HG02610 (cell line): Measurements from ENCODE around the gene TMEM45A.
"Not testable (repeated sequence)": the region's sequence is repeated elsewhere in the genome, so short reads cannot be mapped to it uniquely, and the experiment has no call there.

ENCODE experiments used
- ATAC-seq: cut with Tn5 transposase; IDR thresholded peaks from one replicate; pipeline ENCODE4 v1.9.1; 2021; ENCODE audit warnings: mild to moderate bottlenecking, moderate library complexity; ENCODE audit not compliant: unreplicated experiment

The TMEM45A gene

GRCh38 chr3:100482176-100482575, 10.2 kb upstream of the TMEM45A start:
- ATAC-seq, result no peak

DNA sequence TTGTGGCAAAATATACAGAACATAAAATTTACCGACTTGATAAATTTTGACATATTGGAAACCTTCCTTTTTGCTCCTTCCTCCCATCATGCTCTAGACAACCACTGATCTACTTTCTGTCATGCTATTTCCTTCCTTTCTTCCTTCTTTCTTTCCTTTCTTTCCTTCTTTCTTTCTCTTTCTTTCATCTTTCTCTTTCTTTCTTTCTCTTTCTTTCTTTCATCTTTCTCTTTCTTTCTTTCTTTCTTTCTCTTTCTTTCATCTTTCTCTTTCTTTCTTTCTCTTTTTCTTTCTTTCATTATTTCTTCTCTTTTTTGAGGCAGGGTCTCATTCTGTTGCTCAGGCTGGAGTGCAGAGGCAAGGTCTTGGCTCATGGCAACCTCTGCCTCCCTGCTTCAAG, 8.9 kb upstream of the TMEM45A start:
- no peak for ATAC-seq

DNA sequence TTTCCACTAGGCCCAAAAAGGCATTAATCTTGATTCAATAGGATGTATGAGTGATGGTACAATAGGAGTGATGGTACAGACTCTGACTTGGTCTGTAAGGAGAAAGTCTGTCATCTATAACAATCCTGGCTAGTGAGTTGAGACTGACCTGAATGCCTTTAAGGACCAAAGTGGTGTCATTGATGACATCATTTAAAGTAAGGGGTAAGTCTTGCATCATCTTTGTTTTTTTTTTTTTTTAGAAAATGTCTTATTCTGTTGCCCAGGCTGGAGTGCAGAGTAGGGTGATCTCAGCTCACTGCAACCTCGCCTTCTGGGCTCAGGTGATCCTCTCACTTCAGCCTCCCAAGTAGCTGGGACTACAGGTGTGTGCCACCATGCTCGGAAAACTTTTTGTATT, 5.6 kb upstream of the TMEM45A start:
- ATAC-seq, result no peak

DNA sequence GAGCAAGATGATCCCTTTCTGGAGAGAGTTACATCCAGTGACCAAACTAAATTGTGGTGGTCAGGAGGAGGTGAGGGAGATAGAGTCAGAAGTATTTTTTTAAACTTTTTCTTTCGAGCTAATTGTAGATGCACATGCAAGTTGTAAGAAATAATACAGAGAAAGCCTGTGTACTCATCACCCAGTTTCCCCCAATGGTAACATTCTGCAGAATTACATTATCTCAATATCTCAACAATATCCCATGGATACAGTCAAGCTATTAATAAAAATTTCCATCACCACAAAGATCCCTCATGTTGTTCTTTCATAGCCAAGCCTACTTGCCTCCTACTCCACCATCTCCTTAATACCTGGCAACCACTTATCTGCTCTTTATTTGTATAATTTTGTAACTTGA, 3.3 kb upstream of the TMEM45A start:
- no peak for ATAC-seq

DNA sequence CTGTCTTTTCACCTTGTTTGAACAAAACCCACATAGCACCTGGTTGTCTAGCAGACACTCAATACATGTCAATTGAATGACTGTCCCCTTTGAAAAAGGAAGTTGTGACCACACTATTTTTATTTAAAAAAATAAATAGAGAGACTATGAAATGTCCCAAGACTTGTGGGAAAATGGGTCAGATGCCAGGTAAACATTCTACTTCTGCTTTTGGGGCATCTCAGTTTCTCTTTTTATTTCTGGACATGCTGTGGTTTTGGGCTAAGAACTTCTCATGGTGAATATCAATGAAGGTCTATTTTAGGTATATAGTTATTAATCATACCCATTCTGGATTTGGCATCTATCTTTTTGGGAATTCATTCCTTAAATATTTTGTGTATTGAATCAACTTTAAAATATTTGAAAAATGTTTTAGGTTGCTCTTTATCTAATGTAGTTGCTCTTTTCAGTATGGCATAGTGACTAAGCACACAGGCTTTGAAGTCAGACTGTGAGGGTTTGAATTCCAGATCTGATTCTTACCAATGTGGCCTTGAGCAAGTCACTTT, 4.4 kb downstream of the TMEM45A start:
- peak; percentile 30 for ATAC-seq

DNA sequence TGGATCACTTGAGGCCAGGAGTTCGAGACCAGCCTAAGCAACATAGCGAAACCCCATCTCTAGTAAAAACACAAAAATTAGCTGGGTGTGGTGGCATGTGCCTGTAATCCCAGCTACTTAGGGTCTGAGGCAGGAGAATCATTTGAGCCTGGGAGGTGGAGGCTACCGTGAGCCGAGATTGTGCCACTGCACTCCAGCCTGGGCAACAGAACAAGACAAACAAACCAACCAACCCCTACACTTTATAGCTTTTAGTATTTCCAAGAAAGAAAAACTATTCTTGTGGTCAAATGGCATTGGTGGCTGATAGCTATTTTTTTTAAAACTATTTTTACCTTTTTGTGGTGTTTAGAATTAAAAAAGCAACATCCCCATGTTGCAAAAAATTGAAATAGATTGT, 7.2 kb downstream of the TMEM45A start:
- no peak for ATAC-seq

GRCh38 chr3:100500320-100500880, 8.0 kb downstream of the TMEM45A start:
- no peak for ATAC-seq

DNA sequence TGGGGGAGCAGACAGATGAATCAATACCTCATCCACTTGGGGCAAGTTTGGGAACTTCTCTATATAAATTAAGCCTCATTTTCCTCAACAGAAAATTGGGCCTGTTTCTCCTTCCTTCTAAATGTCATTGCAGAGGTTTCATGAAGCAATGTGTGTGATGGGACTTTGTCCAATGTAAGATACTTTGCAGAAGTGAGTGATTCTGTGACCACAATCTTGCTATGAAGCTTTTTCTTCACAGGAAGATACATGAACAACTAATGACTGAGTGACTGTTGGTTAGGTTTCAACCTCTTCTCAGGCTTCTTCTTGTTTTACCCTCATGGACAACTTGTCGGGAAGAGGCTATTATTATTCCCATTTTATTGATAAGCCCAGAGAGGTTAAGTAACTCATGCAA, 11.0 kb downstream of the TMEM45A start:
- ATAC-seq, result no peak

GRCh38 chr3:100506355-100506754, 13.9 kb downstream of the TMEM45A start:
- ATAC-seq, result no peak

- ATAC-seq, result not testable (repeated sequence)
Observed at GRCh38 chr3:100509818-100510217, 17.4 kb downstream of the TMEM45A start.

- ATAC-seq, result no peak
Observed at GRCh38 chr3:100516232-100516631, 23.8 kb downstream of the TMEM45A start.

DNA sequence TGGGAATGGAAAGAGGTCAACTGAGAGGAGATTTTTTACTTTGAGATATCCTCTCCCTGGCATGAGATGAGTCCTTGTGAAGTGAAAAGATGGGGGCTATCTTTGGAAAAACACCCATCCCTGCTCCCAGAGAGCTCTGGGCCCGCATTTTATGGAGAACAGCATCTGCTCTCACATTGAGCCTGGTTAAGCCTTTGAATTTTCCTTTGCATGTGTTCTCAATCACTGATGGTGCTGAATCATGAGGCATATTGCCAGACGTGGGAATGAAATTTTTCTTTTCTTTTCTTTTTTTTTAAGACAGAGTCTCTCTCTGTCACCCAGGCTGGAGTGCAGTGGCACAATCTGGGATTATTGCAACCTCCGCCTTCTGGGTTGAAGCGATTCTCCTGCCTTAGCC, 24.4 kb downstream of the TMEM45A start:
- ATAC-seq, result no peak

DNA sequence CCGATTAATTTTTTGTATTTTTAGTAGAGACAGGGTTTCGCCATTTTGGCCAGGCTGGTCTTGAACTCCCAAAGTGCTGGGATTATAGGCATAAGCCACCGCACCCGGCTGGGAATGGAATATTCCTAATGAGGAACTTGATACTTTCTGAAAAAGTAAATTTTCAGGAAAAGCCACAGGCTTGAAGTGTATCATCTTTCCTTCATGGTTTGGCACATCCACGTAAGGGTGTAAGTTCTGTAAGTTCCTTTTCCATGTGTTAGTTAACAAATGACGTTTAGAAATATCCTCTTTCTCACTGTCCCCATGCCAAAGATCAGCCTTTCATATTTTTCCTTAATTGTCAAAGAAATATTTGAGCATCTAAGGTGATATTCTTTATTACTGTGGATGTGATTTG, 24.9 kb downstream of the TMEM45A start:
- no peak for ATAC-seq

DNA sequence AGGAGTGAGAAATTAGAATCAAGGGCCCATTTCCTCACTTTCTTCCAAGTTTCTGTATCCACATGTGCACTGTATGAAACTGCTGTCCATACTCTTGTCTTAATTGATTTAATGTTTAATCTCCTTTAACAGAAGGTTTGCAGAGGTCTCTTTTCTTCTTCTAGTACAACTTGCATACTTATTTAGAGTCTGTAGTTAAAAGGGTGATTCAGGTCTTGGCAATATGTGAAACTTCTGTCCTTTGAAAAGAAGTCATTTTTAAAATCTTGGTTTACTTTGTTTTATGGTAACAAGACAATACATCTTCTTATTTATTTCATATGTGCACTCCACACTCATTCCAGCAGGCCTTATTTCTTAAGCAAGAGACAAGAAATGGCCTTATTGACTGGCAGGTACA, 25.8 kb downstream of the TMEM45A start:
- no peak for ATAC-seq

- no peak for ATAC-seq
Observed at GRCh38 chr3:100518983-100519382, 26.6 kb downstream of the TMEM45A start.

DNA sequence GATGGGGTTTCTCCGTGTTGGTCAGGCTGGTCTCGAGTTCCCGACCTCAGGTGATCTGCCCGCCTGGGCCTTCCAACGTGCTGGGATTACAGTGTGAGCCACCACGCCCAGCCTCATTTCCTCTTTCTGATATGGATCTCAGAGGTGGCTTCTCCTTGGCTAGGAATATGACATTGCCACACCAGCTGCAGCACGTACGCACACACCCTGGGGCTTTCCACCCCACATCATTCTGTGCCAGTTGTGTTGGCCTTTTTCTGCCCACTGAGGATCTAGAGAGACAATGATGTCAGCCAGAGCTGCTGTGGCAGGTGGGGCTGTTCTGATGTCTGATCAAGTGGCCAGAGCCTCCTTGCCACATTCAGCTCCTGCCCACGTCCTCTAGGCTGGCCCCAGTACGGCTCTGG, 29.0 kb downstream of the TMEM45A start:
- no peak for ATAC-seq

DNA sequence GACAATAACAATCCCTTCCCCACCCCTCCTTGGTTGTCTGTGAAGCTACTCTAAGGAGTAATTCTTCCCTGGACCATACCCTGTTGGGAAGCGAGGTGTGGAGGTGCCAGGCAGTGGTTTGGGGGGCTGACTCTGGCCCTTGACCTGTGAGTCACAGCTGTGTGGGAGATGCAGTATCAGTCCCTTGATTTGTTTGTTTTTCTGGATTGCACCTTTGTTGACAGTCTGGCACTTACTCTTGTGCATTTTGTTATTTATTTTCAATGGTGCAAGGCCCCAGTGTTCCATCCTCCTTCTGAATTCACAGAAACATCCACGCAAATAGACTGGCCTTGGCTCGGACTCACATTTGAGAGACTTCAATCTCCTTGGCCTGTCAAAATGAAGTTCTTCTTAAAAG, 29.7 kb downstream of the TMEM45A start:
- no peak for ATAC-seq

GRCh38 chr3:100523050-100523760, 30.8 kb downstream of the TMEM45A start:
- ATAC-seq, result no peak

GRCh38 chr3:100525753-100526612, 33.6 kb downstream of the TMEM45A start:
- ATAC-seq, result no peak

GRCh38 chr3:100526613-100527346, 34.4 kb downstream of the TMEM45A start:
- ATAC-seq, result no peak

GRCh38 chr3:100527347-100527735, 34.9 kb downstream of the TMEM45A start:
- ATAC-seq, result no peak
